ENCODE results near the gene HTR3E.
"Not testable (repeated sequence)": the region's sequence is repeated elsewhere in the genome, so short reads cannot be mapped to it uniquely, and the experiment has no call there.

The HTR3E gene

DNA sequence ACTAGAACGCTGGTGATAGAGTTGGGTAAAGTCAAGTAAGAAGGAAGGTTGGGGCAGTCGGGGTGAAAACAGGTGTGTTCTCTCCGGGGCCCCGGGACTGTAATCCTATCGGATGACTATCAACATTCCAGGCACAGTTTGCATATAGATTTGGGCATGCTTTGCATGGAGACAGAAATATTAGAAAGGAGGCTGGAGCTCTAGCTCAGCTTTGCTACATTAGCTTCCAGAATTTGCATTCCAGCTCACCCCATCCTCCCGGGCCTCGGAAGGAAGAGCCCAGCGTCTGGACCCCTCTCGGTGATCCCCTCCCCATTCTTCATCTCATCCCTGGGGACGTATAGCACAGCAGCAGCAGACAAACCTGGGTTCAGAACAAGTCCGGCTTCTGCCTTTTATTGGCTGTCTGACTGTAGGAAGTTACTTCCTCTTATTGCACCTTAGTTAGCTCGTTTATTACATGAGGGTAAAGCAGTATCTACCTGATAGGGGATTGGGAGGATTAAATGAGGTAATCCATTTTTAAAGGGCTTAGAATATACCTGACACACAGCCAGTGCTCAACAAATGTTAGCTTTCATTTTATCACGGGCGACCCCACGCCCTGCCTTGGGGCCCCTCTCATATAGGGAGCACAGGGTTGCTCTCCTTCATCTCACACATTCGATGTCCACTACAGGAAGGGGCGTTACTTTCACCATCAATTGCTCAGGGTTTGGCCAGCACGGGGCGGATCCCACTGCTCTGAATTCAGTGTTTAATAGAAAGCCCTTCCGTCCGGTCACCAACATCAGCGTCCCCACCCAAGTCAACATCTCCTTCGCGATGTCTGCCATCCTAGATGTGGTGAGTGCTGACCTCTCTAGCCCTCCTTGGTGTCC lies 3.2 kb downstream of the HTR3E start:
- DNase-seq, result no peak

DNA sequence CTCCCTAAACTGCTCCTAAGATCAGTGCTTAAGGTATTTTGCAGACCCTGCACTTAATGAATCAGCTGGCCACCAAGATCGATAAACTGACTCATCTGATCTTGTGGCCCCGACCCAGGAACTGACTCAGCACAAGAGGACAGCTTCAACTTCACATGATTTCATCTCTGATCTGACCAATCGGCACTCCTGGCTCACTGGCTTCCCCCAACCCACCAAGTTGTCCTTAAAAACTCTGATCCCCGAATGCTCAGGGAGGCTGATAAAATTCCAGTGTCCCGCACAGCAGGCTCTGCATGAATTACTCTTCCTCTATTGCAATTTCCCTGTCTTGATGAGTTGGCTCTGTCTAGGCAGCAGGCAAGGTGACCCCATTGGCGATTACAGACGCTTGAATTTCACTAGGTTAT lies 13.5 kb downstream of the HTR3E start:
- peak in 1 of 56 donors; percentile 5 for DNase-seq

DNA sequence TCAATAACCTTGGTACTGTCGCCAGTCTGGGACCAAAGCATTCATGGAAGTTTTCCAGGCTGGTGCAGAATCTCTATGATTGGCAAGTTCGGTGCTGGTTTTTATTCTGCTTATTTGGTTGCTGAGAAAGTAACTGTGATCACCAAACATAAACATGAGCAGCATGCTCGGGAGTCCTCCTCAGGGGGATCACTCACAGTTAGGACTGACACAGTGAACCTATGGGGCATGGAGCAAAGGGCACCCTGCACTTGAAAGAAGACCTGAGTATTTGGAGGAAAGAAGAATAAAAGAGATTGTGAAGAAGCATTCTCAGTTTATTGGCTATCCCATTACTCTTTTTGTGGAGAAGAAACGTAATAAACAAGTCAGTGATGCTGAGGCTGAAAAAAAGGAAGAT lies 19.2 kb downstream of the HTR3E start:
- no peak for DNase-seq

DNA sequence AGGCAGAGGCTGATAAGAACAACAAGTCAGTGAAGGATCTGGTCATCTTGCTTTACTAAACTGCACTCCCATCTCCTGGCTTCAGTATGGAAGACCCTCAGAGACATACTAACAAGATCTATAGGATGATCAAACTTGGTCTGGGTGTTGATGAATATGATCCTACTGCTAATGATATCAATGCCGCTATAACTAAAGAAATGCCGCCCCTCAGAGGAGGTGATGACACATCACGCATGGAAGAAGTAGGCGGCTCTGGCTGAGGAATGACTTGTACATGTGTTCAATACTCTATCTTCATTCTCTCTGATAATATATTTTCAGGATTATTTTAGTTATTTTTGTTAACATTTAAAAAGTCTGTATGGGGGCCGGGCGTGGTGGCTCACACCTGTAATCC lies 20.8 kb downstream of the HTR3E start:
- DNase-seq, result peak in 6 of 56 donors; percentile 2 to 10 (median 8)

DNA sequence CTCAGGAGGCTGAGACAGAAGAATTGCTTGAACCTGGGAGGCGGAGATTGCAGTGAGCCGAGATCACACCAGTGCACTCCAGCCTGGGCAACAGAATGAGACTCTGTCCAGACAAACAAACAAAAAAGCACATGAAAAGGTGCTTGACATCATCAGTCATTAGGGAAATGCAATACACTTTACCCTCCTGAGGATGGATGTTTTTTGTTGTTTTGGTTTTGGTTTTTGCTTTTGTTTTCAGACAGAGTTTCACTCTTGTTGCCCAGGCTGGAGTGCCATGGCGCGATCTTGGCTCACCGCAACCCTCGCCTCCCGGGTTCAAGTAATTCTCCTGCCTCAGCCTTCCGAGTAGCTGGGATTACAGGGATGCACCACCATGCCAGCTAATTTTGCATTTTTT lies 24.2 kb downstream of the HTR3E start:
- DNase-seq, result not testable (repeated sequence)

DNA sequence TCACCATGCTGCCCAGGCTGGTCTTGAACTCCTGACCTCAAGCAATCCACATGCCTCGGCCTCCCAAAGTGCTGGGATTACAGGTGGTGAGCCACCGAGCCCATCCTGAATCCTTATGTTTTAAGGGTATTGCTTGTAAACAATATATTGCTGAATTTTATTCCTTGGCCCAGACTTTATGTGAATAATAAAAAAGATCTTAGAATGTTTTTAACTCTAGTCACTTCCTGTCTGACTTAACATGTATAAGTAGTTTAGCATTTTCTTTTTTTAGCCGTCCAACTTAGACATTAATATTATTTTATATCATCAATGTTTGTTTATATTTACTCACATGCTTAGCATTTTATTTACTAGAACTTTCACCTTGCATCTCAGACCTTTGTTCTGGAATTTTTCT lies 29.1 kb downstream of the HTR3E start:
- DNase-seq, result no peak

DNA sequence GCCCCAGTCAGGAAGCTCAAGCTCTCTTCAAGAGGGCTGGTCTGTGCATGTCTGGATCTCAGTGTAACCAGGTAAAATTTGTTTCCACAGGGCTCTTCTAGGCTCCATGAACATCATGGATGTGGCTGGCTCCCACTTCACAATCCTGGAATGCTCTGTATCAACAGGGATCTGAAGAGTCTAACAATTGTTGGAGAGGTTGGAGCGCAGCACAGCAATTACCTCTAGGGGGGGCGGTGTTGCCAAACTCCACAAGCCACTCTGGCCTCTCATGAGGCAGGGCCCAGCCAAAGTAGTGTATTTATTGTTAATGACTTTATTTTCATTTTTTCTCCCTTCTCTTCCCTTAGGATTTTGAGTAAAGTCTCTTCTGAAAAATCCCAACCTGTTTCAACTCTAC lies 32.1 kb downstream of the HTR3E start:
- DNase-seq, result no peak

DNA sequence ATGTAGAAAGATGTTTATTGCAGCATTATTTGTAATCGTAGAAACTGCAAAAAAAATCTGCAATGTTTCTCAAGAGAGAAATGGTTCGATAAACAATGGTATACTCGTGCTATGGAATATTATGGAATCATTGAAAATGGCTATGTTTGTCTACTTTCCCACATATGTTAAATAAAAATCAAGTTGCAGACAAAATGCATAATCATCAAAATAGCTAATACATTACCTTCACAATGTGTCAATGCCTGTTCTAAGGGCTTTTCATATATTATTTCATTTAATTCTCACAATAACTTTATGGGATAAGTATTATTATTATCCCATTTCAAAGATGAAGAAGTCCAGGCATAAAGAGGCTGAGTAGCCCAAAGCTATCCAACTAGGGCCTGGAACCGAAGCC lies 36.1 kb downstream of the HTR3E start:
- DNase-seq, result no peak

DNA sequence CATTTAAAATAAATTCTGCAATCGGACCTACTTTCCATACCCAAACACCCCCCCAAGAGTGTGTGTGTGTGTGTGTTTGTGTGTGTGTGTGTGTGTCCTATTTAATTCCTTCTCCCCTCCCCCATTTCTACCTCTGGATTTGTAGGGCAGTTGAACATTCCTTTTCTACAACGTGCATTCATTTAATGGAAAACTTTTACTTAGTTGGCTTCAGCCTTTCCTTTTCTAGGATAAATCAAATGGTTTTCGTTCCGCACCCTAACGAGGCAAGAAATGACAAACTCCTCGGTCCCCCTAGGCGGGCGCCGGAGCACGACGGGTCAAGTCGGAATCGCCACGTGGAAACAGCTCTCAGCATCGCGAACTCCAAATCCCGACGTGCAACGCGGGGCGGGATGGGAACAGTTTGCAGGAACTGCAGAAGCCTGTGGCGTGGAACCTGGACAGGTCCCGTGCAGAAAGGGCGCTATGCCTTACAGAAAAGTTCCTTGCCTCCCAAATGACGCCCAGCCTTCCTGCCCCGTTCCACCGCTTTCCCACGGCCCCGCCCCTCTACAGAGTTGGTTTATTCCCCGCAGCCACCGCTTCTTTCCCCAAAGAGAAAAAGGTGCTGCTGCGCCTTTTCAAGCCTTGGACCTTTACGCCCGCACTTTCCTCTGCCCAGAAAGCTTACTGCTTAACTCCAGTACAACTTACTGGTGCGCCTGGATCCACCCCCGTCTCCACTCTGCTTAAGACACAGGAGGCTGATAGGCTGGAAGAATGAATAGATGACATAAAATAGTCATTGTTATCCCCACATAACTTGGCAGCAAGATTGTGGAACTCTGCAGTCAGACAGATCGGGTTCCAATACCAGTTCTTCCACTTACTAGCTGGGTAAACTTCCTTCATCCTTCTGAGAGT lies 37.2 kb downstream of the HTR3E start:
- peak in 55 of 56 donors; percentile 22 to 89 (median 70) for DNase-seq

DNA sequence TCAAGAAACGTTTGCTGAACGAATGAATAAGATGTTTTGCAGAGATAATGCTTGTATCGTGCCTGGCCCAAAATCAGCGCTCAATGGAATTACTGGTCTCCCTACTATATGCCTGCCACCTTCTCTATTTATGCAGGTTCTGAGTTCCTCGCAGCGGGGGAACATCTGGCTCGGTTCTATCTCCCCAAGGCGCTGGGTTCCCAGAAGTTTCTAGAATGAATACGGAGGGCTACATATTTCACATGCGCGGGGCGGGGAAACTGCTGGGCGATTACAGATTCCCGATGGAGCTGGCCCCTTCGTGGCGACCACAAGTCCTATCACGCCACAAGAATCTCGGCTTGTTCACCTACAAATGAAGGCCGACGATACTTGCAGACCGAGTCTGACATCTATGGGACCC lies 37.9 kb downstream of the HTR3E start:
- DNase-seq, result peak in 3 of 56 donors; percentile 55 to 81 (median 58)

DNA sequence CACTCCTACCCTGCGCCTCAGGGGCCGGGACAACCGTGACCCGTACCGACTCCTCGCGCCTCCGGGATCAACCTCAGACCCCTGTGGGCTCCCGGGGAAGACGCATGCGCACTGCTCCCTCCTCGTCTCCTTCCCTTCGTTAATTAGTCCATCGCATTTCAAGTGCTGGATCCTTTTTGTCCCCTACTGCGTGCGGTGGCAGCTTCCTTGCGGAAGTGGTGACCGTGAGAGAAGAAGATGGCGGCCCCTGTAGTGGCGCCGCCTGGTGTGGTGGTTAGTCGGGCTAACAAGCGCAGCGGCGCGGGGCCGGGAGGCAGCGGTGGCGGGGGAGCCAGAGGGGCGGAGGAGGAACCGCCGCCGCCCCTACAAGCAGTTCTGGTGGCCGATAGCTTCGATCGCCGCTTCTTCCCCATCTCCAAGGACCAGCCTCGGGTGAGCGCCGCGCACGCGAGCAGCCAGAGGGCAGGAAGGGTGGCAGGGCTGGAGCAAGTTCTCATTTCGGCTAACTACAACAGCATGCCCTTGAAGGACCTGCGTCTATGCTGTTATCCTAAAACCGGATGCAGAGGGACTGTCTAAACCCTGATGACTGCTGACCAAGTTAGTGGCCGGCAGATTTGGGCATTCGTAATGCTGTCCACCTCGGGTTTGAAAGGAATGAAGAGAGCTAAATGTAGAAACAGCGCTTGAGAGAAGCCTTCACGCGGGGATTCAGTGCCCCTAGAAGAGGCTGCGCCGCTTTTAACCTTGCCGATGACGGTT lies 38.5 kb downstream of the HTR3E start, which contains the start of gene EIF2B5:
Gene EIF2B5 (plus strand): TSS at position 210 of the 762 bp plus-strand sequence. CDS start 28 bp downstream, at position 238.
- peak; percentile 62 to 97 (median 90) for DNase-seq

DNA sequence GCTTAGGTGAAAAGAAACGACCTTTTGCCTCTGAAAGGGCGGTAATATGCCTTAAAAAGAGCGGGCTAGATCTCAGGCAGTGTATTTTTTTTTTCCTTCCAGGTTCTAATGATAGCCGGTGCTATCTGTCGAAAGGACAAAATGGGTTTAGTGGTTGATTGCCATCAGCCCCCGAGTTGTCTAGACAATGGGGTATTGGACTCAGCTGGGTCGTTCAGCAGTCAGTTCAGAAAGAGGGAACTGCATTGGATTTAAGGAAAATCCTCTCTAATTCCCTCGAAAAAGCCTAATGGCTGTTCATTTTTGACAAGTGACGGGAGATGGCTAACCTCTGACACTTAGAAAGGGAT lies 39.0 kb downstream of the HTR3E start:
- peak in 1 of 56 donors; percentile 26 for DNase-seq

DNA sequence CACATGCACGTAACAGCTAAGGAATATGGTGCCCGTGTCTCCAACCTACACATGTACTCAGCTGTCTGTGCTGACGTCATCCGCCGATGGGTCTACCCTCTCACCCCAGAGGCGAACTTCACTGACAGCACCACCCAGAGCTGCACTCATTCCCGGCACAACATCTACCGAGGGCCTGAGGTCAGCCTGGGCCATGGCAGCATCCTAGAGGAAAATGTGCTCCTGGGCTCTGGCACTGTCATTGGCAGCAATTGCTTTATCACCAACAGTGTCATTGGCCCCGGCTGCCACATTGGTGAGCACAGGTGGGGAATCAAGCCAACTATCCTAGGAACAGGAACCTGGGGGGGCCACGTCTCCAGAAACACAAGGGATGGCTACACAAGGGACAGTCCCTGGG lies 43.6 kb downstream of the HTR3E start:
- no peak for DNase-seq

DNA sequence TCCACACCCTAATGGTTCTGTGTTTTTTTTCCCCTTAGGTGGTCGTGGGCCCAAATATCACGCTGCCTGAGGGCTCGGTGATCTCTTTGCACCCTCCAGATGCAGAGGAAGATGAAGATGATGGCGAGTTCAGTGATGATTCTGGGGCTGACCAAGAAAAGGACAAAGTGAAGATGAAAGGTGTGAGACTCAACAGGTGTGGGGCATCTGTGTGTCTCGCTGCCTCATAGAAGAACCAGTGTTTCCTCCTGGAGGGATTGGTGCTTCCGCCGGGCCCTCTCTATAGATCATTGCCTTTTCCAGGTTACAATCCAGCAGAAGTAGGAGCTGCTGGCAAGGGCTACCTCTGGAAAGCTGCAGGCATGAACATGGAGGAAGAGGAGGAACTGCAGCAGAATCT lies 45.3 kb downstream of the HTR3E start:
- DNase-seq, result no peak

DNA sequence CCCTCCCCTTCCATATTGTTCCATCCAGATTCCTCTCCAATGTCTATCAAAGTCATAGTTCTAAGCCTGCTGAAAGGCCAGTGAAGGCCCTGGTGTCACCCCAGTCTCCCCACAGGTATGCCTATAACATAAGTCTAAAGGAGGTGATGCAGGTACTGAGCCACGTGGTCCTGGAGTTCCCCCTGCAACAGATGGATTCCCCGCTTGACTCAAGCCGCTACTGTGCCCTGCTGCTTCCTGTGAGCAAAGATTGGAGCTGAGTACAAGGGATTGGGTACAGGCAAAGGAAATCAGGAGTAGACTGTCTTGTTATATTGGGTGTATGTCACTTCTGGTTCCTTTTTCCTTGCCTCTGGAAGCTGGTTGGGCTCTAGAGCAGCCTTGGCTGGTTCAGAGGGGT lies 46.5 kb downstream of the HTR3E start:
- DNase-seq, result no peak

DNA sequence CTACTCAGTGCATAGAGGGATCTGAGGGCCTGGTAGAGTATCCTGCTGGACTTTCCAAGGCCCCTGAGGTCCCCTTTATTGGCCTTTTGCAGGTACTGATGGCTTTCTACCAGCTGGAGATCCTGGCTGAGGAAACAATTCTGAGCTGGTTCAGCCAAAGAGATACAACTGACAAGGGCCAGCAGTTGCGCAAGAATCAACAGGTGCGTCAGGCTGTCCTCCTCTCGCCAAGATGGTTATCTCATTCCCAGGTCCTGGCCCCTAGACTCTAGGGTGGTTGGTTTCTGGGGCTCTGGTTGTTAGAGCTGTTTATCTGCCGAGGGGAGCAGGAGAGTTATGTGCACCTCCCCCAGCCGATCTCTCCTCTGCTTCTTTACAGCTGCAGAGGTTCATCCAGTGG lies 47.6 kb downstream of the HTR3E start:
- DNase-seq, result no peak

DNA sequence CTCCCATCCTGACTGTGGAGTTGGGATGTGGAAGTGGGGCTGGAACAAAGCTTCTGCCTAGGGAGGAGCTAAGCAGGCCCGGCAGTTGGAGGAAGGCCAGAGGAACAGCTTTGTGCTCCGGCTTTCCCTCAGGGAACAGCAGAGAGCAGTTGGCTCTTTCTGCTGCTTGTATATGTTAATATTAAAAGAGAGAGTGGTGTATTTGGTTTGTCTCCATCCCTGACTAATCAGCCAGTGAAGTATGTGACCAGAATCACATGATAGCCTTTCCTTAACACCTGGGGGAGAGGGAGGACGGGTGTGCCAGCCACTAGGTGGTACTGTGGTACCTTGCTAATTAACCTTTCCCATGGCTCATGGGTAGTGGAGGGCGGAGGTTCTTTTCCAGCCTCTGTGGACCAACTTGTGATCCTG lies 48.3 kb downstream of the HTR3E start:
- DNase-seq, result peak in 6 of 56 donors; percentile 12 to 59 (median 20)

DNA sequence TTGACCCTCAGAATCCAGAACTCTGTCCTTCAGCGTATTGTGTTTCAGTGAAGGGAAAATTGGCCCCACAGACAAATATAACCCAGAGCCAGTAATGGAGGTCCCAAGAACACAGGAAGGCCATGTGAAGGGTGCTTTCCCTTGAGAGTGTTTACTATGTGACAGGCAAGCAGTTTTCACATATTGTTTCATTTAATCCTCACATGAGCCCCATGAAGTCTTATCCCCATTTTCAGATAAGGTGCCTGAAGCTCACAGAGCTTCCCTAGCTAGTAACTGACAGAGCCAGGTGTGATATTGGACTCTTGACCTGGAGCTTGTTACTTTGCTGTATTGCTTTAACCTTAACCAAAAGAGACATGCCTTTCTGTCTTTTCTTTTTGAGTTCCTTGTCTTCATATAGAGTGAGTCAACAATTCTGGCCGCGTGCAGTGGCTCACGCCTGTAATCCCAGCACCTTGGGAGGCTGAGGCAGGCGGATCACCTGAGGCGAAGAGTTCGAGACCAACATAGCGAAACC lies 48.9 kb downstream of the HTR3E start:
- DNase-seq, result no peak

DNA sequence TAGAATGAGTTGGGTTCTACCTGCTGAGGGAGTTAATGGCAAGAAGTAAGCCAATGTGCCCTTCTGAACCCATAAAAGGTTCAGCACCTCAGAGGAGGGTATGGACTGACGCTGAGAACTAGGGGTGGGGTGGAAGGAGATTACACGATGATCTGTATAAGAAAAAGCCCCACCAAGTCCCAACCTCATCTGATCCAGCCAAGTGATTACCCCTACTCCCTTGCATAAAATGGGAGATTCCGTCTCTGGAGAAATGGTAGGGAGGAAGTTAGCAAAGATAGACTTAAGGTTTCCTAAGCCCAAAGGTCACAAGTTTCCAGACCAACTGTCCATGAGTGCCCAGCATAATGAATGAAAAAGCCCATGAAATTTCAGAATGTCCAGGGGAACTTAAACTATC lies 51.2 kb downstream of the HTR3E start:
- no peak for DNase-seq

DNA sequence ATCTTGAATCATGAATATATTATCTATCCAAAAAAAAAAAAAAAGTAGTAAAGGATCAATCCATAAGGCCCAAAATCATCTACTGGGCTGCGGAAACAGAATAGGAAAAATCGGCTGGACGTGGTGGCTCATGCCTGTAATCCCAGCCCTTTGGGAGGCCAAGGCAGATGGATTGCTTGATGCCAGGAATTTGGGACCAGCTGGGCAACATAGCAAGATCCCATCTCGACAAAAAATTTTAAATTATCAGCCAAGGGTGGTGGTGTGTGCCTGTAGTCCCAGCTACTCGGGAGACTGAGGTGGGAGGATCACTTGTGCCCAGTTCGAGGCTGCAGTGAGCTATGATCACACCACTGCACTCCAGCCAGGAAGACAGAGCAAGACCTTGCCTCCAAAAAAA lies 52.3 kb downstream of the HTR3E start:
- DNase-seq, result no peak

DNA sequence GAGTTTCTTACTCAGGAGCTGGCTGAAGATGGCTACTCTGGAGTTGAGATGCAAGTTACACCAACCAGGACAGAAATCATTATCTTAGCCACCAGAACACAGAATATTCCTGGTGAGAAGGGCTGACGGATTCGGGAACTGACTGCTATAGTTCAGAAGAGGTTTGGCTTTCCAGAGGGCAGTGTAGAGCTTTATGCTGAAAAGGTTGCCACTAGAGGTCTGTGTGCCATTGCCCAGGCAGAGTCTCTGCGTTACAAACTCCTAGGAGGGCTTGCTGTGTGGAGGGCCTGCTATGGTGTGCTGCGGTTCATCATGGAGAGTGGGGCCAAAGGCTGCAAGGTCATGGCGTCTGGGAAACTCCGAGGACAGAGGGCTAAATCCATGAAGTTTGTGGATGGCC lies 52.9 kb downstream of the HTR3E start:
- DNase-seq, result not testable (repeated sequence)

Data from nucleus accumbens (tissue), 56 donors.